Aorta (tissue), 5 donors: ENCODE measurements around the gene CFAP46. TPM values are rescaled to one million over a fixed set of nuclear protein-coding genes. Genes with fewer than 3 reads are reported as not detected.

ENCODE experiments used
- ATAC-seq: fragments of 200-7000 bp; cut with Tn5 transposase; one replicate; pipeline ENCODE4 v1.9.1; 2022; ENCODE audit warnings: moderate library complexity; ENCODE audit not compliant: low FRiP score
- DNase-seq, 2 donors: peaks; one replicate each; pipeline ENCODE4 v3.0.0-alpha.2; 2020
- H3K27ac ChIP-seq, 2 donors: one replicate each; pipeline ENCODE4 v1.5.1; 2013; ENCODE audit warnings: low read length in 2 of 2, mild to moderate bottlenecking in 2 of 2, moderate library complexity in 2 of 2, control low read depth in 1 of 2, inconsistent platforms in 1 of 2, low read depth in 1 of 2
- H3K27me3 ChIP-seq, 2 donors: one replicate each; pipeline ENCODE4 v1.6.1; 2013; ENCODE audit warnings: control low read depth in 1 of 2, low read length in 1 of 2, mild to moderate bottlenecking in 1 of 2, moderate library complexity in 1 of 2; ENCODE audit not compliant: insufficient read depth in 2 of 2, control insufficient read depth in 1 of 2
- H3K36me3 ChIP-seq, 2 donors: one replicate each; pipeline ENCODE4 v1.6.1; 2013; ENCODE audit warnings: control low read depth in 1 of 2, low read length in 1 of 2, mild to moderate bottlenecking in 1 of 2; ENCODE audit not compliant: insufficient read depth in 2 of 2, control insufficient read depth in 1 of 2
- H3K4me1 ChIP-seq, 2 donors: one replicate each; pipeline ENCODE4 v1.6.1; 2013; ENCODE audit warnings: low read length in 2 of 2, control low read depth in 1 of 2, mild to moderate bottlenecking in 1 of 2, moderate library complexity in 1 of 2; ENCODE audit not compliant: insufficient read depth in 2 of 2, control insufficient read depth in 1 of 2
- H3K4me3 ChIP-seq, 2 donors: one replicate each; pipeline ENCODE4 v1.5.1; 2013; ENCODE audit warnings: low read length in 2 of 2, control low read depth in 1 of 2, mild to moderate bottlenecking in 1 of 2
- H3K9me3 ChIP-seq: one replicate; pipeline ENCODE4 v1.6.1; 2013; ENCODE audit warnings: mild to moderate bottlenecking, low read length; ENCODE audit not compliant: control insufficient read depth
- WGBS, 2 donors: extraction: QIAGEN DNeasy Blood & Tissue Kit; methylation state at CpG; one replicate each; pipeline ENCODE4 v1.1.7; 2013; 5-methylcytosine and 5-hydroxymethylcytosine counted together
- intact Hi-C, 2 donors: fragments of 100-400 bp; cut with DNase I; formaldehyde crosslinking; loops; one replicate each; pipeline versions ENCODE4 v1.14.2 to v1.15.0; 2022
- polyA plus RNA-seq, 2 donors: library from polyadenylated mRNA; stranded (reverse); fragments of 200-250 nt; gene quantifications; one replicate each; pipeline ENCODE4 v1.2.3, GENCODE V29; 2013
- total RNA-seq, 2 donors: library from RNA; stranded (reverse); fragmentation: NEBNext Ultra II Directional; extraction: Animal tissue kit (Norgen Biotek cat#: 25700); gene quantifications; one replicate each; pipeline ENCODE4 v1.2.1, GENCODE V29; 2021
- donor health status: healthy with polysubstance abuse.
- donor health status: Bipolar disorder and iron deficiency.
- donor health status: DM: no; HTN: no; CAD: no.
- donor health status: DM: no; HTN: no; CAD: no.
- donor health status: DM: yes; HTN: yes; CAD: no.

CFAP46 gene
- total and polyA plus RNA-seq, 4 donors, result 0.42 TPM; not detected in 3

DNA sequence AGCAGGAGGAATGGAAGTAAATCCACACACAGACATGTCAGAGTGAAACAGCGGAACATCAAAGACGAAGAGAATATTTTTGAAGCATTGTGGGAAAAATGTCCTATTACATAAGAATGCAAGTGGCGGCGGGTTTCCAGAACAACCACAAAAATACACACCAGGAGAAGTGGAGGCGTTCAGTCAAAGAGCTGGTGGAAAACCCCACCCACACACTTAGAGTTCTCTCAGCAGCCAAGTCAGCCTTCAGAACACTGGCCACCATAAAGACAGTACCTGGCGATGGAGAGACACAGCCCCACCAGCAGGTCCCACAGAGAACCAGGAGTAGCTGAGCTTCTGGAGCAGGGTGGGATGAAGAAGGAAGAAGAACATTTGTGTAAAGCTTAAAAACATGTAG lies 180.1 kb downstream of the CFAP46 start:
- Histone ChIP-seq H3K9me3 (no peaks in the 10 kb centered on the region), H3K4me3 (no peak overlapping the region), H3K36me3 (peaks cover 0 to 6% of the 10 kb centered on the region in 2 donors), H3K27me3 (no peaks in the 10 kb centered on the region), H3K4me1 (no peaks in the 10 kb centered on the region), H3K27ac (no peak overlapping the region)
- 82 to 87% methylated on average over 6 of the region's 6 CpGs for WGBS, 2 donors
- ATAC-seq (no peak), DNase-seq (no peak)
- intact Hi-C loops, result loop anchor here in 1 of 2 donors (5.0 kb wide), 1 partner anchor 470 kb away; no protein-coding TSS in a partner anchor

DNA sequence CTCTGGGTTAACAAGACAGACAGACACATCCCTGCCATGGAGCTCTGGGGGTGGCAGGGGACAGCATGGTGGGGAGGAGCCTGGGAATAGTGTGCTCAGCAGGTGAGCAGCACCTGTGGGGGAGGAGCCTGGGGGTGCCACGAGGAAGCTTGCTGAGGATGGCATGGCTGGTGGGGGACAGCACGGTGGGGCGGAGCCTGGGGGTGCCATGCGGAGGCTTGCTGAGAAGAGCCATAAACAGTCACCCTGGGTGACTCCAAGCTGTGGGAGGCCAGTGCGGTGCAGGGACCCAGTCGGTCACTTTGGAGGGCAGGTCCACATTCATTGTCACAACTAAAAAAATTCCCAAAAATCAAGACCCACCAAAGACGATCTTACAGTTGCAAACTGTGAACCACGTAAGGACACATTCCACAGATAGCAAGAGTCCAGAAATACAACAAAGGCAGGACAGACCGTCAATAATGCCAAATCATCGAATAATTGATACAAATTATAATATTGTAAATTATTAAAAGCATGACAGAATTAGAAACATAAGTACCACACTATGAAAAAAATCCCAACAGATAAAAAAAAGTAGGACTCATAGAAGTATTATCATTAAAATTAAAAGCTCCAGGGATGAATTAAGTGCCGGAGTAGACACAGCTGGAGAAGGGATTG lies 180.8 kb downstream of the CFAP46 start:
- no peak for DNase-seq
- H3K36me3 ChIP-seq, result peaks cover 0 to 6% of the 10 kb centered on the region in 2 donors
- intact Hi-C loops, result loop anchor here in 1 of 2 donors (5.0 kb wide), 1 partner anchor 469 kb away; no protein-coding TSS in a partner anchor
- no peak overlapping the region for H3K4me3 ChIP-seq
- no peak for ATAC-seq
- H3K9me3 ChIP-seq, result no peaks in the 10 kb centered on the region
- H3K27ac ChIP-seq, result no peak overlapping the region
- no peaks in the 10 kb centered on the region for H3K4me1 ChIP-seq
- no peaks in the 10 kb centered on the region for H3K27me3 ChIP-seq
- 97 to 98% methylated on average over 11 of the region's 11 CpGs for whole genome bisulfite sequencing, 2 donors

DNA sequence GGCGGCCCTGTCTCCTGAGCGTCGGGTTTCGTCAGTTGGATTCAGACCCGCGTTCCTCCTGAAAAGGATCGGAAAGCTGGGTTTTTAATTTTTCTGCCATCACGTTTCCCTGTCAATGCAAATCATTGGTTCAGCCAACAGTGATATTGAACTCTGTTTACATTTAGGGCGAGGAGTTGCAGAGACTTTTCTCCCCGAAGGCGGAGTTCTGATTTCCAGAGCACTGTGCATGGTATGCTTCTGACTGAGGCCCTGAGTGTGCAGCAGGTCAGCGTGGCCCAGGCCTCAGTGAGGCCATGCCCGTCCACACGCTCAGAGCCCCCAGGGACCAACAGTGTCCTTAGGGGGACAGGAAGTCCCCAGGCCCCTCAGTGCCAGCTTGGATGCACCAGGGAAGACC lies 183.5 kb downstream of the CFAP46 start:
- H3K9me3 ChIP-seq, result no peaks in the 10 kb centered on the region
- no peak for DNase-seq
- no peak overlapping the region for H3K27ac ChIP-seq
- WGBS, 2 donors, result 90 to 94% methylated on average over 14 of the region's 14 CpGs
- H3K36me3 ChIP-seq, result peaks cover 0 to 2% of the 10 kb centered on the region in 2 donors
- no peak overlapping the region for H3K4me3 ChIP-seq
- ATAC-seq, result no peak
- H3K27me3 ChIP-seq, result no peaks in the 10 kb centered on the region
- no peaks in the 10 kb centered on the region for H3K4me1 ChIP-seq
- intact Hi-C loops, result no loop called here

Other genes starting within 250 kb of the CFAP46 start
- not detected for gene NKX6-2, start 156.4 kb downstream of the CFAP46 start, total RNA-seq
- gene NKX6-2, start 156.4 kb downstream of the CFAP46 start, polyA plus RNA-seq, result not detected
- not detected for gene ADGRA1, start 145.4 kb upstream of the CFAP46 start, total RNA-seq
- under 1 TPM in 1 of 2 donors, not detected in 1; 0.20 TPM for gene ADGRA1, start 145.4 kb upstream of the CFAP46 start, polyA plus RNA-seq
- gene KNDC1, start 217.6 kb upstream of the CFAP46 start, total RNA-seq, result under 1 TPM; 0.13 to 0.36 TPM
- under 1 TPM; 0.05 to 0.25 TPM for gene KNDC1, start 217.6 kb upstream of the CFAP46 start, polyA plus RNA-seq